ENCODE data around the gene PTPRN.
A peak's percentile ranks its signal among the peaks of the same experiment; 100 is the strongest.

Gene PTPRN

GRCh38 chr2:219298759-219299371 lies 10.3 kb downstream of the PTPRN start:
- no peak overlapping the region for H3K4me3 ChIP-seq (replicated peaks; ENCODE audit: low read depth, low read length)
- TF ChIP-seq, protein P1, sequence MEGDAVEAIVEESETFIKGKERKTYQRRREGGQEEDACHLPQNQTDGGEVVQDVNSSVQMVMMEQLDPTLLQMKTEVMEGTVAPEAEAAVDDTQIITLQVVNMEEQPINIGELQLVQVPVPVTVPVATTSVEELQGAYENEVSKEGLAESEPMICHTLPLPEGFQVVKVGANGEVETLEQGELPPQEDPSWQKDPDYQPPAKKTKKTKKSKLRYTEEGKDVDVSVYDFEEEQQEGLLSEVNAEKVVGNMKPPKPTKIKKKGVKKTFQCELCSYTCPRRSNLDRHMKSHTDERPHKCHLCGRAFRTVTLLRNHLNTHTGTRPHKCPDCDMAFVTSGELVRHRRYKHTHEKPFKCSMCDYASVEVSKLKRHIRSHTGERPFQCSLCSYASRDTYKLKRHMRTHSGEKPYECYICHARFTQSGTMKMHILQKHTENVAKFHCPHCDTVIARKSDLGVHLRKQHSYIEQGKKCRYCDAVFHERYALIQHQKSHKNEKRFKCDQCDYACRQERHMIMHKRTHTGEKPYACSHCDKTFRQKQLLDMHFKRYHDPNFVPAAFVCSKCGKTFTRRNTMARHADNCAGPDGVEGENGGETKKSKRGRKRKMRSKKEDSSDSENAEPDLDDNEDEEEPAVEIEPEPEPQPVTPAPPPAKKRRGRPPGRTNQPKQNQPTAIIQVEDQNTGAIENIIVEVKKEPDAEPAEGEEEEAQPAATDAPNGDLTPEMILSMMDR (IDR thresholded peaks at IDR 0.05; ENCODE audit: low read length, missing control alignments): peak; percentile 96
- peak; percentile 84 for DNase-seq (ENCODE audit: low read depth)

DNA sequence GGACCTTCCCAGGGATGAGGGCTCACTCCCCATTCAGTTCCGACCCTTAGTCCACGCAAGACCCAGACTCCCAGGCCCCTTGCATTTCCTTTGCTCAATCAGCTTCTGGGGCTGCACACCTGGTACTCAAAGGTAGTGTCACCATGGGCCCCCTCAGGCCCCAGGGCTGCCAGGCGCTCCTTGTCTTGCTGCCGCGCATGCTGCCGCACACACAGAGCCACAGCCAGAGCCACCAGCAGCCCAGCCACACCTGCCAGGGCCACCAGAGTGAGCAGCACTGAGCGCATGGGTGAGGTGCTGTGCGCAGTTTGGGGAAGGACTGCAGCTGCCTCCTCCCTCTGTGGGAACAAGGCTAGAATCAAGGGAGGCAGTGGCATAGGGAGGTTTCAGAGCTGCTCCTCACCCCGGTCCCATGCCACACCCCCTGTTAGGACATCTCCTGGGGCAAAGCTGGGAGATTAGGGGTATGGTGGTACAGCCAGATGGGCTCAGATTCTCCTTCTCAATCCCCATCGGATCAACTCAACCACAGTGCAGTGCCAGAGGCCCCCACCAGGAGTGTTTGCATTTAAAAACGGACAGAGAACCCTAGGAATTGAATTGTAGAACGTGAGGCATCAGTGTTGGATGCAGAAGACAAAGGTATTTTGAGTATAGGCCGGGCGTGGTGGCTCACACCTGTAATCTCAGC lies 11.3 kb downstream of the PTPRN start:
- DNase-seq (ENCODE audit: low read depth): no peak
- no peak overlapping the region for H3K4me3 ChIP-seq (replicated peaks; ENCODE audit: low read depth, low read length)
- TF ChIP-seq, protein P1 (IDR thresholded peaks at IDR 0.05; ENCODE audit: low read length, missing control alignments): peak; percentile 25

GRCh38 chr2:219296631-219297391 lies 12.4 kb downstream of the PTPRN start:
- TF ChIP-seq, protein P1 (IDR thresholded peaks at IDR 0.05; ENCODE audit: low read length, missing control alignments): no peak
- H3K4me3 ChIP-seq (replicated peaks; ENCODE audit: low read depth, low read length): no peak overlapping the region
- no peak for DNase-seq (ENCODE audit: low read depth)

GRCh38 chr2:219296142-219296541 lies 13.1 kb downstream of the PTPRN start:
- no peak overlapping the region for H3K4me3 ChIP-seq (replicated peaks; ENCODE audit: low read depth, low read length)
- TF ChIP-seq, protein P1 (IDR thresholded peaks at IDR 0.05; ENCODE audit: low read length, missing control alignments): no peak
- no peak for DNase-seq (ENCODE audit: low read depth)

GRCh38 chr2:219294356-219295351 lies 14.5 kb downstream of the PTPRN start:
- TF ChIP-seq, protein P1 (IDR thresholded peaks at IDR 0.05; ENCODE audit: low read length, missing control alignments): peak; percentile 66
- peak overlapping the region; percentile 47 for H3K4me3 ChIP-seq (replicated peaks; ENCODE audit: low read depth, low read length)
- DNase-seq (ENCODE audit: low read depth): peak; percentile 82

DNA sequence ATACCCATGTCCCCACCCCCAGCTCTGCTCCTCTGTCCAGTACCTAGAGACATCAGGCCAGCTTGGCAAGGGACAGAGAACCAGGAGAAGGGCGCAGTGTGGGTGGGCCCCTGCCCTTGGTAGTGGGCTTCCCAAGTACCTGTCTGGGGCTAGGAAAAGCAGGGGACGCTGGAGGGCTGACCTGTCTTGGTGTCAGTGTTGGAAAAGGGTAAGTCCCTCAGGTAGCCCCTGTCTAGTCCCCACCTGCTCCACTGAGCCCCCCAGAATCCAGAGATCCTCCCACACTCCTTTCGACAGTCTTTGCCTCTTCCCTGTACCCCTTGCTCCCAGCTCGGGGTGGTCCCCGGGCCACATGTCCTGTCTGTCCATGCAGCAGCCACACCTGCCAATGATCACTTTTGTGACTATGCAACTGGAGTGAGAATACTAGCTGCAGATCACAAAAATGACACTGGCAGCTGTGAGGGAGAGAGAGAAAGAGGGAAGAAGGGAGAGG lies 15.4 kb downstream of the PTPRN start:
- TF ChIP-seq, protein P1 (IDR thresholded peaks at IDR 0.05; ENCODE audit: low read length, missing control alignments): no peak
- no peak for DNase-seq (ENCODE audit: low read depth)
- H3K4me3 ChIP-seq (replicated peaks; ENCODE audit: low read depth, low read length): no peak overlapping the region
